CD4-positive, alpha-beta T cell treated with Interleukin-17A for 1 hour (primary cell): ENCODE measurements around the gene NOTCH2.
A peak's percentile ranks its signal among the peaks of the same experiment; 100 is the strongest.
"Not testable (repeated sequence)": the region's sequence is repeated elsewhere in the genome, so short reads cannot be mapped to it uniquely, and the experiment has no call there.

Source experiments
- DNase-seq: peaks from one replicate; pipeline ENCODE4 v3.0.0-alpha.2; 2020

Gene NOTCH2

GRCh38 chr1:120048208-120048607, 21.3 kb downstream of the NOTCH2 start:
- not testable (repeated sequence) for DNase-seq

GRCh38 chr1:120041771-120042170, 27.7 kb downstream of the NOTCH2 start:
- DNase-seq: not testable (repeated sequence)

DNA sequence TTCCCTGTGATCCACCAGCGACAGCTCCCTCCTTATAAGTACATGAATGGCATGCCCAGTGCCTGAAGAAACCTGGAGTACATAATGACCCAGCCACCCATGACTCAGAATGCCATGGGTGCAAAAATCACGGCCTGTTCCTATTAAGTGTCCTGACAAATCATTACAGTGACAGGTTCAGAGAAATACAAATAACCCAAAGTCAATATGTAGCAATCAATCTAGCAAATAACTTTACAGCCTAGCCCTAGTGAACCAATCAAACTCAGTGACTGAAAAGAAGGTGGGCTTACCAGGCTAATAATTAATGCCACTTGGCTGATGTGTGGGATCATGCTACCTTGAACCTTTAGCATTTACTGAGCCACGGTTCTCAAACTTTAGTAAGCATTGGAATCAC, 37.2 kb downstream of the NOTCH2 start:
- not testable (repeated sequence) for DNase-seq

DNA sequence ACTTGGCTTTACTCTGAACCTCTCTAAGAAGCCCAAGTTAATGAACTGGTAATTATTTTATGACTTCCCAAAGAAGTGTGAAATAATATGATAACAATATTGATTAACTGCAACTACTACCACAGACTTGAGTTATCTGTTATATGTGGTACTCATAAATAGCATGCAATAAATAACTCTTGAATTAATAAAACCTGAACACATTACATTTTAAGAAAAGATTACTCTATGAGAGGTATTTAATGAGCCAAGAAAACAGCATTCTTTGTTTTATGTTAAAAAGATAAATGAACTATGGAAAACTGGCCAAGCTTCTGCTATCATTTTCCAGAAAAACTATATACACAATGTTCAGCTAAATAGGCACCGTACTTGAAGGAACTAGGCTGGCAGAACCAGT, 45.7 kb downstream of the NOTCH2 start:
- DNase-seq: not testable (repeated sequence)

- not testable (repeated sequence) for DNase-seq
Measured at GRCh38 chr1:120014978-120015377, 54.5 kb downstream of the NOTCH2 start.

DNA sequence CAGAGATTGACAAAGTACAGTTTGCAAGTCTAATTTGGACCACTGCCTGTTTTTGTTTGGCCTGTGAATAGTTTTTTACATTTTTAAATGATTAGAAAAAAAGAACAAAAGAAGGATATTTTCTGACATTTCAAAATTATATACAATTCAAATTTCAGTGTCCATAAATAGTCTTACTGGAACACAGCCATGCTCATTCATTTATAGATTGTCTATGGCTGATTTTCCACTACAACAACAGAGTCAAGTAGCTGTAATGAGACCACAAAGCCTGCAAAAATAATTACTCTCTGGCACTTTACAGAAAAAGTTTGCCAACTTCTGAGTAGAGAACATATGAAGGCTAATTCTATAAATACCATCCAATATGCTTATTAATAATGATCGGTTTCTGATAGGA, 61.1 kb downstream of the NOTCH2 start:
- DNase-seq: not testable (repeated sequence)

GRCh38 chr1:120007850-120008249, 61.6 kb downstream of the NOTCH2 start:
- DNase-seq: not testable (repeated sequence)

GRCh38 chr1:120001035-120001434, 68.4 kb downstream of the NOTCH2 start:
- not testable (repeated sequence) for DNase-seq

DNA sequence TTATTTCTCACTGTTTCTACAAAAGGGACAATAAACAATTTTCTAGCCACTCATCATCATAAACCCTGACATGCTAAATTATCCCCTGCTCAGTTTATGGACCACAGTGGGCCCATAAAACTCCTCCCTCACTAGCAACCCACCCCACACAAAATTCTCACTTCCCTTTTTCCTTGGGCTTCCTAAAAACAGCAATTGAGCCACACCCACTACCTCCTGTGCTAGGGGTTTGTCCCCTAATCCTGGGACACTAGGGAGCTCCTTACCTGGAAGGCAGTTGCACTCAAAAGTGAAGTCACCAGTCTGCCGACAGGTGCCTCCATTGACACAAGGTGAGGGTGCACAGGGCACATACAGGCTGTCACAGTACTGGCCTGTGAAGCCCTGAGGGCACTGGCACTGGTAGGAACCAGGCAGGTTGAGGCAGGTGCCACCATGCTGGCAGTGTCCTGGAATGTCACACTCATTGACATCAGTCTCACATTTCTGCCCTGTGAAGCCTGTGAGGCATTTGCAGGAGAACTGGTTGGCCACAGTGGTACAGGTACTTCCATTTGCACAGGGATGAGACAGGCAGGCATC, 72.6 kb downstream of the NOTCH2 start:
- DNase-seq: not testable (repeated sequence)

DNA sequence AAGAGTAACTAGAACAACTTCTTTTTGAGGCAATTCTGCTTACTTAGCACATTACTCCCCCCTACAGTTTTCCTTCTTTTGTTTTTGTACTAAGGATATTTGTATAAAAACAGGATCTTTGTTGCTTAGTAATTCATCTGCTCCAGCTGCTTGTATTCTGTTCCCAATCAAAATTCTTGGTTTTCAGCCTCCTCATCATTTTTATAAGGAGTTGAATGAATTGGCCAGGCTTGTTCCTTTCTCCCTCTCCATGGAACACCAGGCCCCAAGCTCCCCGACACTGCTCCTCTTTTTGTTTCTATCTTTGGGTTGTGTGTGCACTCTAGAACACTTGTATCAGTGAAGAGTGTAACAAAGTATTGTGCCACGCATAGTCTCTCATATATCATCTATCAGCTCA, 73.5 kb downstream of the NOTCH2 start:
- not testable (repeated sequence) for DNase-seq

GRCh38 chr1:119988306-119989062, 81.0 kb downstream of the NOTCH2 start:
- DNase-seq: no peak

DNA sequence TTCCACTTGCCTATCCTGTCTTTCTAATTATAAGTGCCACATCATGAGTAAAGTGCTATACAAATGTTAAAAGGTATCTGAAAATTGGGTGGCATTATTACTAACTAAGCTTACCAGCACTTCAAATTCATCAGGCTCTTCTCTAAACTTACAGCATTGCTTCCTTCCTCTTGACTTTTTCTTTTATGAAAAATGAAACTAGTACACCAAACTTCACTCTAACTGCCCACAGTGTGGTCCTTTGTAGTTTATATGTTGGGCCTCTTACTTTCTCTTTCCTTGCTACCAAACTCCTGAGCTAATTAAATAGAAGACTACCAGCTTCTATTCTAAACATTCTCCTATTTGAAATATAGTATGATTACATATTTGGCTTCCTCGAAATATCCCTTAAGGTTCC, 81.8 kb downstream of the NOTCH2 start:
- DNase-seq: peak; percentile 26

DNA sequence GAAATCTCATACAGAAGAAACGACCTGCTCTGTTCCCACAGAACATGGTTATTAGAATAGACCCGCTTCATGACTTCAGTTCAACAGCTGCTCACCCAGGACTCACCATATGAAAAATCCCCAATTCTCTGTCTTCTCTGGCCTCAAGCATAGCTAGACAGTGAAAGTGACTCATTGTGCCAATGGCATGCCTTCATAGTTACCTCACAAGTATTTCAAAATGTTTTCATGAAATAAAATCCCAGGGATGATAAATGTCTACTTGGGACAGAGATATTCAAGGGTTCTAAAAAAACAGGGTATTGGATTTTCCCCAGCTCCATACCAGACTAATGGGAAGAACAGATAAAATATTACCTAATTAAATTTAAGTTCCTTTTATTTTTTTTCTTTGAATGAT, 82.3 kb downstream of the NOTCH2 start:
- DNase-seq: no peak

DNA sequence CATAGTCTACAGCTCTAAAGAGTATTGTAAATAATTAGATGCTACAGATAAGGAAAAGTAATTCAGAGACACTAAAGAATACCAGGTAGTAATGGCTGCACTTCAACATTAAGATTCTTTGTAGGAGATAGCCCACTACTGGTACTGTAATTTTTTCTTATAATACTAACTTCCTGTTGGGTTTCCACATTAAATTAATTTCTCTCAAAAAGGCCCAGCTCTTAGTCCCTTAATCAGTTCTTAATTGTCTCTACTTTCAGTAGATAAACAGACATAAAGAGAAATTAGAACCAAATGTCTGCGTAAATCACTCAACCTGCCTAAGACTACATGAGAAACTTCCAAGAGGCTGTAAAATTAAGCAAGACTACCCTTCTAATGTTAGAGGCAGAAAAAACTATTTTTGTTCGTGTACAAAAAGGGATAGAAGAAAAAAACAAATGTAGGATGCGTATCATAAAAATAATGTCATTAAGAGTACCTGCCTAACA, 83.4 kb downstream of the NOTCH2 start:
- no peak for DNase-seq

- no peak for DNase-seq
Measured at GRCh38 chr1:119984771-119985170, 84.7 kb downstream of the NOTCH2 start.

GRCh38 chr1:119981986-119982815, 87.3 kb downstream of the NOTCH2 start:
- DNase-seq: no peak

GRCh38 chr1:119981496-119981895, 88.0 kb downstream of the NOTCH2 start:
- DNase-seq: no peak

GRCh38 chr1:119978018-119978505, 91.4 kb downstream of the NOTCH2 start:
- no peak for DNase-seq

GRCh38 chr1:119977113-119977736, 92.2 kb downstream of the NOTCH2 start:
- DNase-seq: not testable (repeated sequence)

DNA sequence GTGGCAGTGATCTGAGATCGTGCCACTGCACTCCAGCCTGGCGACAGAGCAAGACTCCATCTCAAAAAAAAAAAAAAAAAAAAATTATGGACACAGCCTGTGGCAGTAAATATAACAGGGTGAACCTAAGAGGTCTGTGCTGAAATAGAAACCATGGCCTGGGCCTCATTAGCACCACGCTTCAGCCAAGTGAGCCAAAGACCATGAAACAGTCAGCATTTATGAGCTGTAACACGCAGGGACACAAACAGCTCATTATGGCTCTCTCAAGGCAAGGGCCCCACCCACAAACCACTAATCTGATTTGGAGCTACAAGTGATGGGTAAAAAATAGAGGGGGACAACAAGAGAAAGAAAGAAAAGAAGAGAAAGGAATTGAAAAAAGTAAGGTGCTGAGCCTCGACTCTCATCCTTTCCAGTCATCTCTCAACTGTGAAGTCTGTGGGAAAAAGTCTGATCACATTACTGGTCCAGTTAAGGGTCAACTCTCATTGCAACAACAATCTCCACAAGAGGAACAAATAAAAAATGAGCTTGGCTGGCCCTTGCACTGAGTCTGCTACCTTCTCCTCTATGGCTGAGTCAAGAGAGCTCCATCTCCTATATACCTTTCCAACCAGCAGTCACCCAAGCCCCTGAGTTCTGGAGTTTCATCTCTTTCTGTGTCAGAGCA, 93.7 kb downstream of the NOTCH2 start:
- DNase-seq: not testable (repeated sequence)

DNA sequence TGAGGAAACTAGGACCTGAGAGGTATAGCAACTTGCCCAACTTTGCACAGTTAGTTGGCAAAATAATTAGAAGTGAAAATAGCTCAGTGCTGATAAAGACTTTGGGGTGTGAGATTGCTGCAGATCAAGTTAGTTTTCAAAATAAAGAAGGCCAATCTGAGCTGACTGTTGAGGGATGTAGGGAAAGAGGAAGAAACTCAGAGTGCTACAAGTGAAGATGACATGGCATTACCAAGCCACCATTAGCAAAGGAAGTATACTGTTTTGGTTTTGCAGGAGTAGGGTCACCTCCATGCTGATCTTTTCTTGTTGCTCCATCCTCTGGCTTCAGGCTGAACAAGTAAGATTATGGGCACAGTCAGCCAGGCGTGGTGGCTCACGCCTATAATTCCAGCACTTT, 94.5 kb downstream of the NOTCH2 start:
- no peak for DNase-seq

DNA sequence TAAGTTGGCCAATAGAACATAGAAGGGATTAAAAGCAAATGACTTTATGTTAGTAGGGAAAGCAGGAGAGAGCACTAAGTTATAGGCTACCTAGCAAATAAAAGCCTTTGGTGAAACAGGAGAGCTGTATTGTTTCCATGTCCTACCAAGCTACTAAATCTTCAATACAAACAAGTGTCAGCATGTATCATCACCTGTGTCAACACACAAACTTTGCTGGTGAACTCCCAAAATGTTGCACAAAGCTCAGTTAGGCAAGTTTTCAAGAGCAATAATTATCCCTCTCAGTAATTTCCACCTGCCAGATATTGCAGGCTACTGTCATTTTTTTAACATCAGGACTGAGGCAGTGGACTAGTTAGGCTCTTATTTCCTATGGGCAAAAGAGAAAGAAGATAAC, 95.4 kb downstream of the NOTCH2 start:
- no peak for DNase-seq
